ENCODE results near the gene FBXO2.

DNA sequence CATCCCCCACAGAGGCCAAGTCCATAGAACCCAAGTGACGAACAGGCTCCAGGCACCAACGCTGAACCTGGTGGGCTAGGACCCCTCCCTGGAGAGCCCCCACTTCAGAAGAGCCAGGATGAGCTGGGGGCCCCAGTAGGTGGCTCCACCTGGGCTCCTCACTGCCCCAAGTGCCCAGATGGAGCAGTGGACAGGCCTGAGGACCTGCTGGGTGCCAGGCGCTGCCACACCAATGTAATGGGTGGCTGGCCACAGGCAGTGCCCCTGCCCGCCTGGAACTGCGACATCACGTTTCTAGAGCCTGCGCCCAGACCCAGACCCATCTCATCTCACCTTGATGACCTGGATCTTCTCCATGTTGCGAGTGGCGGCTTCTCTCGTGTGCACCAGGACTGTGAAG, 21.1 kb upstream of the FBXO2 start:
- TF ChIP-seq POLR2A (IDR thresholded peaks at IDR 0.05; ENCODE audit: borderline replicate concordance, extremely low read depth, insufficient read depth, insufficient read length) (no peak), JUND (IDR thresholded peaks at IDR 0.05) (no peak), YY1 (IDR thresholded peaks at IDR 0.05; ENCODE audit: extremely low read depth, insufficient replicate concordance, low read depth, low read length) (no peak), EZH2 (IDR thresholded peaks at IDR 0.05) (no peak), ELF1 (IDR thresholded peaks at IDR 0.05; ENCODE audit: borderline replicate concordance, low read depth) (no peak), ZFX (IDR thresholded peaks at IDR 0.05) (no peak), SIN3A (IDR thresholded peaks at IDR 0.05; ENCODE audit: low read depth) (no peak)
- TF ChIP-seq, protein P1, sequence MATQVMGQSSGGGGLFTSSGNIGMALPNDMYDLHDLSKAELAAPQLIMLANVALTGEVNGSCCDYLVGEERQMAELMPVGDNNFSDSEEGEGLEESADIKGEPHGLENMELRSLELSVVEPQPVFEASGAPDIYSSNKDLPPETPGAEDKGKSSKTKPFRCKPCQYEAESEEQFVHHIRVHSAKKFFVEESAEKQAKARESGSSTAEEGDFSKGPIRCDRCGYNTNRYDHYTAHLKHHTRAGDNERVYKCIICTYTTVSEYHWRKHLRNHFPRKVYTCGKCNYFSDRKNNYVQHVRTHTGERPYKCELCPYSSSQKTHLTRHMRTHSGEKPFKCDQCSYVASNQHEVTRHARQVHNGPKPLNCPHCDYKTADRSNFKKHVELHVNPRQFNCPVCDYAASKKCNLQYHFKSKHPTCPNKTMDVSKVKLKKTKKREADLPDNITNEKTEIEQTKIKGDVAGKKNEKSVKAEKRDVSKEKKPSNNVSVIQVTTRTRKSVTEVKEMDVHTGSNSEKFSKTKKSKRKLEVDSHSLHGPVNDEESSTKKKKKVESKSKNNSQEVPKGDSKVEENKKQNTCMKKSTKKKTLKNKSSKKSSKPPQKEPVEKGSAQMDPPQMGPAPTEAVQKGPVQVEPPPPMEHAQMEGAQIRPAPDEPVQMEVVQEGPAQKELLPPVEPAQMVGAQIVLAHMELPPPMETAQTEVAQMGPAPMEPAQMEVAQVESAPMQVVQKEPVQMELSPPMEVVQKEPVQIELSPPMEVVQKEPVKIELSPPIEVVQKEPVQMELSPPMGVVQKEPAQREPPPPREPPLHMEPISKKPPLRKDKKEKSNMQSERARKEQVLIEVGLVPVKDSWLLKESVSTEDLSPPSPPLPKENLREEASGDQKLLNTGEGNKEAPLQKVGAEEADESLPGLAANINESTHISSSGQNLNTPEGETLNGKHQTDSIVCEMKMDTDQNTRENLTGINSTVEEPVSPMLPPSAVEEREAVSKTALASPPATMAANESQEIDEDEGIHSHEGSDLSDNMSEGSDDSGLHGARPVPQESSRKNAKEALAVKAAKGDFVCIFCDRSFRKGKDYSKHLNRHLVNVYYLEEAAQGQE (IDR thresholded peaks at IDR 0.05; ENCODE audit: low read depth), result no peak
- TF ChIP-seq, protein P2, sequence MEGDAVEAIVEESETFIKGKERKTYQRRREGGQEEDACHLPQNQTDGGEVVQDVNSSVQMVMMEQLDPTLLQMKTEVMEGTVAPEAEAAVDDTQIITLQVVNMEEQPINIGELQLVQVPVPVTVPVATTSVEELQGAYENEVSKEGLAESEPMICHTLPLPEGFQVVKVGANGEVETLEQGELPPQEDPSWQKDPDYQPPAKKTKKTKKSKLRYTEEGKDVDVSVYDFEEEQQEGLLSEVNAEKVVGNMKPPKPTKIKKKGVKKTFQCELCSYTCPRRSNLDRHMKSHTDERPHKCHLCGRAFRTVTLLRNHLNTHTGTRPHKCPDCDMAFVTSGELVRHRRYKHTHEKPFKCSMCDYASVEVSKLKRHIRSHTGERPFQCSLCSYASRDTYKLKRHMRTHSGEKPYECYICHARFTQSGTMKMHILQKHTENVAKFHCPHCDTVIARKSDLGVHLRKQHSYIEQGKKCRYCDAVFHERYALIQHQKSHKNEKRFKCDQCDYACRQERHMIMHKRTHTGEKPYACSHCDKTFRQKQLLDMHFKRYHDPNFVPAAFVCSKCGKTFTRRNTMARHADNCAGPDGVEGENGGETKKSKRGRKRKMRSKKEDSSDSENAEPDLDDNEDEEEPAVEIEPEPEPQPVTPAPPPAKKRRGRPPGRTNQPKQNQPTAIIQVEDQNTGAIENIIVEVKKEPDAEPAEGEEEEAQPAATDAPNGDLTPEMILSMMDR (IDR thresholded peaks at IDR 0.05 in 2 of 3, conservative IDR thresholded peaks at IDR 0.05 in 1 of 3; ENCODE audit: borderline replicate concordance in 1 of 3, insufficient read depth in 1 of 3, low read depth in 2 of 3, low read length in 2 of 3), result 0 out of 6 replicates have a peak, but pooled peaks of 1 of the 3 experiments have one; percentile 9
